Stimulated activated CD4-positive, alpha-beta T cell treated with anti-CD3 and anti-CD28 coated beads, Interleukin-12 subunit alpha, Interleukin-12 subunit beta, amount 100 ng/mL, for 48 hours (primary cell): ENCODE data around the gene C4orf33.
"Not testable (repeated sequence)": the region's sequence is repeated elsewhere in the genome, so short reads cannot be mapped to it uniquely, and the experiment has no call there.

Experiments
- DNase-seq, 3 donors: peaks; one replicate each; pipeline ENCODE4 v3.0.0-alpha.2; 2020; ENCODE audit warnings: low read depth in 2 of 3, low spot score in 1 of 3

The C4orf33 gene

GRCh38 chr4:129126614-129127013 lies 30.7 kb downstream of the C4orf33 start:
- not testable (repeated sequence) for DNase-seq

GRCh38 chr4:129129143-129129542 lies 33.2 kb downstream of the C4orf33 start:
- no peak for DNase-seq

DNA sequence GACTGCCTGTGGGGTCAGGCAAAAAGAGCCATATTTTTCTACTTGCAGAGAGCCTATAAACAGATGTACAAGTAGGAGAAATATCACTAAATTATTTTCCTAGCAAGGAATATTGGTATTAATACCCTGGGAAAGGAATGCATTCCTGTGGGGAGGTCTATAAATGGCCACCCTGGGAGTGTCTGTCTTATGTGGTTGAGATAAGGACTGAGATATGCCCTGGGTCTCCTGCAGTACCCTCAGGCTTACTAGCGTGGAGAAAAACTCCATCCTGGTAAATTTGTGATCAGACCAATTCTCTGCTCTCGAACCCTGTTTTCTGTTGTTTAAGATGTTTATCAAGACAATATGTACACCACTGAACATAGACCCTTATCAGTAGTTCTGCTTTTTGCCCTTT lies 35.4 kb downstream of the C4orf33 start:
- DNase-seq: no peak

- DNase-seq: no peak
Observed at GRCh38 chr4:129136433-129136832, 40.5 kb downstream of the C4orf33 start.

DNA sequence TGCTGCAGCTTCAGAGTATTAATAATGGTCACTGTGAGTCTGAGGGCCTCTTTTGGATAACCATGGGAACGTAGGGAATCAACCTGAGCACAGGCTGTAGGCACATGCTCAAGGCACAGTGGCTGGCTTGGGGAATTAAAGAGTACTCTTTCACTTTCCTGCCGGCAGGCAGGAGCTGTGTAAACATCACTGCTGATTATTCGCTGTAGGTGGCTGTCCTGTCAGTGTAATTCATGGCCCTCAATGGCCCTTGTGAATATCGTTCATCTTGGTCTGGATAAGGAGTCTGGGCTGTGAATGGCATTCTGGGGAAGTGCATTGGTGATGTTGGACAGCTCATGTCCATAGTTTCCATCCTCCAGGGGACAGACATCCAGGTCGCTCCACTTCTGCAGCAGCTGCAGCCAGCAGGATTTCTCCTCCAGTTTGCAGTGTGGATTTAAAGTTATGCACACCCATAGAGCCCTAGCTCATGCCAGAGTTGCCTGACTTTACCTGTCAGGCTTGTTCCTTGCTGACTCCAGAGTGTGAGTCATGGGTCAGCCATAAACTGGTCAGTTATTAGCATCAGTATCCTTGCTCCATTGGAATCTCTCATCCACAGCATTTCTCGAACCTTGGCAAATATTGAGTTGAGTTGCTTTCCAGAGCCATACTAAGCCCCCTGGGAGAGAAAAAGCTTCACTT lies 43.0 kb downstream of the C4orf33 start:
- DNase-seq: no peak

DNA sequence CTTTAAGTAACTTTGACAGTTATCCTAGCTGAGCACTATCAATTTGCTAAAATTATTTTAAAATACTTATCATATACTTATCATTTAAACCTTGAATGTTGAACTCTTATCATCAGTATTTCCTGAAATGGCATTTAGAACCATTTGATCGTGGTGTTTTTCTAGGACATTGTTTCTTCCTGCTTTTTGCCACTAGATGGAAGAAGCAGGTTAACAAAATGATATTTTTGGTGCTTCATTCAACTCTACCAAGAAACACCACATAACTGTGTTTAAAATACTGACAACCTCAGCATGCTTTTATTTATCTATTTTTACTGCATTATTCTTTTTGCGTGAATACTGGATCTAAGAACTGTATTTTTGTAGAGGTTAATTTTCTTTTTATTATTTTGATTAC lies 44.6 kb downstream of the C4orf33 start:
- no peak for DNase-seq

DNA sequence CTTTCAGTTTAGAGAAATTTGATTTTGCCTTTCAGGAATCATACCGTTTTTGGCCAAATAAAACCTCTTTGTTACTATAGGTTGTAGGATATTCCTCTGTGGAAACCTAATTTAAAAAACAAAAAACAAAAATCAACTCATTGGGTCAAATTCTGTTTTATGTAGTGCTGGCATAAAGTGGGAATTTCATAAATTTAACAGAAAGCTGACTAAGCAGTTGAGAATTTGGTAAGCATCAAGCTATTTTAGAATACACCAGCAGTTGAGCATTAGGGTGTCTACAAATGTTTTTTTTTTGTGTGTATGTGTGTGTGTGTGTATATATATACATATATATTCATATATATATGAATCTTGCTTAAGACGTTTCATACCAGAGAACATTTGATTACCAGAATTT lies 47.4 kb downstream of the C4orf33 start:
- DNase-seq: no peak

DNA sequence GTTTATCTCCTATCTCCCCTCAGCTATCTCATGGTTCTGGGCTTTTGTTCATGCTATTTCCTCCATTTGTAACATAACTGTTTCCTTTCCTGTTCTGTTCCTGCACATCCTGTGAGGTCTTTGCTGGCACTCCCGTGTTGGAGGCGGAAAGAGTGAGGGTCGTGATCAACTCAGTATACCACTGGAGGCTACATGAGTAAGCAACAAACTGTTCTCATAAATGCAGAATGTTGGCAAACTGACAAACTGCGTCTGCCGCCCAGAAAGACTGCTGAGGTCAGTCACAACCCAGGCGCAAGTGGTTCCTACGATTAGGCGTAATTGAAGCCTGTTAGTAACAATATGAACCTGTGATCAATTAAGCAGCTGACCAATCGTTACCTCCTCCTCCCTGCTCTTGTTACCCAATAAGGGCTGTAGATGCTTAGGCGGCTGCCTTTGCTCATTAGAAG lies 48.8 kb downstream of the C4orf33 start:
- no peak for DNase-seq

DNA sequence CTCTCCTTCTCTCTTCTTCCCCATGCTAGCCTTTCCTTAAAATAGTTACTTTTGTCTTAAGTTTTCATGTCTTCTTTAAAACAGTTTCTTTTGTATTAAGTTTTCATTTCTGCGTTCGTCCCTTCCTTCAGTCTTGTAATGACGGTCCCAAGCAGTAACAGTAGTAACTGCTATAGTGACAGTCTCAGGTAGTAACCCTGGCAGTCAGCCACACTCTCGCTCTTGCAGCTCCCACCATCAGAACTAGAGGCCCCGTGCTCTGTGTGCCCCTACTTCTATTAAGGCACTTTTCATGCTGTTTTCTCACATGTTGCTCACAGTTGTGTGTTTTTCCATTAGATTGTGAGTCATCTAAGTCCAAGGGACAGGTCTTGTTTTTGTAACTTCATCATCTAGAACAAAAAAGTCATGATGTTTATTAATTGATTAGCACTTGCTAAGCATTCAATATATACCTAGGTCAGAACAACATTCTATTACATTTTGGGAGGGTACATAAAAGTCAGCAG lies 49.3 kb downstream of the C4orf33 start:
- DNase-seq: no peak

GRCh38 chr4:129146639-129147038 lies 50.7 kb downstream of the C4orf33 start:
- no peak for DNase-seq

- DNase-seq: no peak
Observed at GRCh38 chr4:129148892-129149291, 52.9 kb downstream of the C4orf33 start.

DNA sequence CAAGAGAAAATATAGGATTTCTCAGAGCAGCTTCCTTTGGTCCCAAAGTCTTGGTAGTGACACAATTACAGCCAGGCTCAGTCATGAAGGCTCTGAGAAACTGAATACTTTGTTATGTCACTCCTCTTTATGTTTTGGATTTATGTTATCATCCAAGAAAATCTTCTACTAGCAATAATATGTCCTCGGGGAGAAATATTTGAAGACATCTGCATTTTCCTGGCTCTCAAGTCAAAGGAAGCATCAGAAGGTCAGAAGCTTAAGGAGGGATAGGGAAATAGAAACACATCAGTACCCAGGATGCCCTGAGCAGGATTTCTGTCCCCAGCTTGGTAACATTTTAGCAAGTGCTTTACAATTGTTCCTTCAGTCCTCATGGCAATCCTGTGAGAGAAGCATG lies 54.0 kb downstream of the C4orf33 start:
- DNase-seq: no peak

GRCh38 chr4:129152350-129152749 lies 56.4 kb downstream of the C4orf33 start:
- DNase-seq: no peak

DNA sequence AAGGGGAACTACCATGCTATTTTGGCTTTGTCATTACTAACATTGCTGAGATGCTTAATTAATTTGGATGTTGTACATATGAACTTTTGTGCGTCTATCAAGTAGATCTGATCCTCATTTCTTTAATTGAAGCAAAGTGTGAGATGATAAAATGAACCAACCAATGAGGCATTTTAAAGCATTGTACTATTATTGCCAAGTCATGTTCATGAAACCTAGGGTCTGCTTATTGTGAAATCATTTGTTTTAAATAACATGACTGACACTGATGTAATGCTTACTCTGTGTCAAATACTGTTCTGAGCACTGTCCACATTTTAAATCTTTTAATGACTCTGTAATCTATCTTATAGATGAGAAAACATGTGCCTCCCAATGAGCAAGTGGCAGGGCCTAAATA lies 57.7 kb downstream of the C4orf33 start:
- no peak for DNase-seq

DNA sequence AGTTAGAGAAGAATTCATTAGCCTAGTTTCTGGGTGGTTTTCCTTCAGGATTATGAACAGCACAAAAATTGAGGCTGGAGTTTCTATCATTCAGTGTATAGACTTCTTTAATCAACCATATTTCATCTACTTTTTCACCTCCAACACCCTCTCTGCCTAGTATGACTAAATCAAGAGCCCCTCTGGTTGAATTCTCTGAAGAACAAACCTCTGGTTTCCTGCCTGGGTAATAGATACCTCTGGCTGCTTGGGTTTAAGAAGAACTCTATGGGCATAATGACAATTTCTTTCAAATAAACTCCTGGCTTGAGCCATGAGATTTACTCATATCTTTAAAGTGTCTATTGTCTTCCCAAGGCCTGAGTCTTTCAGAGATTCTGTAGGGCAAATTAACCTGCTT lies 66.5 kb downstream of the C4orf33 start:
- no peak for DNase-seq

- no peak for DNase-seq
Observed at GRCh38 chr4:129163427-129163826, 67.5 kb downstream of the C4orf33 start.

GRCh38 chr4:129164243-129164642 lies 68.3 kb downstream of the C4orf33 start:
- DNase-seq: no peak
